ENCODE measurements around the gene TROAP. TPM values are rescaled to one million over a fixed set of nuclear protein-coding genes. Genes with fewer than 3 reads are reported as not detected.
A peak's percentile ranks its signal among the peaks of the same experiment; 100 is the strongest.

Gene TROAP, protein sequence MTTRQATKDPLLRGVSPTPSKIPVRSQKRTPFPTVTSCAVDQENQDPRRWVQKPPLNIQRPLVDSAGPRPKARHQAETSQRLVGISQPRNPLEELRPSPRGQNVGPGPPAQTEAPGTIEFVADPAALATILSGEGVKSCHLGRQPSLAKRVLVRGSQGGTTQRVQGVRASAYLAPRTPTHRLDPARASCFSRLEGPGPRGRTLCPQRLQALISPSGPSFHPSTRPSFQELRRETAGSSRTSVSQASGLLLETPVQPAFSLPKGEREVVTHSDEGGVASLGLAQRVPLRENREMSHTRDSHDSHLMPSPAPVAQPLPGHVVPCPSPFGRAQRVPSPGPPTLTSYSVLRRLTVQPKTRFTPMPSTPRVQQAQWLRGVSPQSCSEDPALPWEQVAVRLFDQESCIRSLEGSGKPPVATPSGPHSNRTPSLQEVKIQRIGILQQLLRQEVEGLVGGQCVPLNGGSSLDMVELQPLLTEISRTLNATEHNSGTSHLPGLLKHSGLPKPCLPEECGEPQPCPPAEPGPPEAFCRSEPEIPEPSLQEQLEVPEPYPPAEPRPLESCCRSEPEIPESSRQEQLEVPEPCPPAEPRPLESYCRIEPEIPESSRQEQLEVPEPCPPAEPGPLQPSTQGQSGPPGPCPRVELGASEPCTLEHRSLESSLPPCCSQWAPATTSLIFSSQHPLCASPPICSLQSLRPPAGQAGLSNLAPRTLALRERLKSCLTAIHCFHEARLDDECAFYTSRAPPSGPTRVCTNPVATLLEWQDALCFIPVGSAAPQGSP
- total RNA-seq, result 10 to 100 TPM in 1 of 4 donors, 1 to 10 TPM in 3; 4.0 to 14.6 (median 5.9) TPM

- H3K9me3 ChIP-seq, result no peaks in the 10 kb centered on the region
- peak within 1 kb of the TSS; percentile 78 for H3K4me3 ChIP-seq
- no peaks in the 10 kb centered on the region for H3K36me3 ChIP-seq
- peaks cover 16% of the 10 kb centered on the region for H3K4me1 ChIP-seq
- H3K27ac ChIP-seq, result peak within 1 kb of the TSS; percentile 56
- 0% methylated on average over 43 of the region's 65 CpGs for WGBS
- no peaks in the 10 kb centered on the region for H3K27me3 ChIP-seq
- no peak for TF ChIP-seq CTCF (IDR thresholded peaks at IDR 0.05)
- TF ChIP-seq POLR2A (IDR thresholded peaks at IDR 0.05), result no peak
- peak in 1 of 3 donors; percentile 18 for TF ChIP-seq POLR2AphosphoS5 (IDR thresholded peaks at IDR 0.05)
- no peak for TF ChIP-seq EP300 (IDR thresholded peaks at IDR 0.05)
- DNase-seq (ENCODE audit: low spot score in 2 of 2), result peak; percentile 98 to 99
Measured at GRCh38 chr12:49322708-49323523, at the start of gene TROAP. Gene TROAP (plus strand): TSS chr12:49323255. CDS start chr12:49323609, 354 bp downstream.

GRCh38 chr12:49273726-49274395 is 49.2 kb upstream of the TROAP start:
- H3K4me3 ChIP-seq, result no peak overlapping the region
- DNase-seq (ENCODE audit: low spot score in 2 of 2), result no peak
- TF ChIP-seq CTCF (IDR thresholded peaks at IDR 0.05), result no peak
- TF ChIP-seq EP300 (IDR thresholded peaks at IDR 0.05), result no peak
- TF ChIP-seq POLR2AphosphoS5 (IDR thresholded peaks at IDR 0.05), result no peak
- TF ChIP-seq POLR2A (IDR thresholded peaks at IDR 0.05), result no peak
- H3K4me1 ChIP-seq, result peaks cover 22% of the 10 kb centered on the region
- H3K27ac ChIP-seq, result no peak overlapping the region
- H3K27me3 ChIP-seq, result no peaks in the 10 kb centered on the region
- H3K36me3 ChIP-seq, result peaks cover 45% of the 10 kb centered on the region
- 93% methylated on average over 6 of the region's 6 CpGs for WGBS
- H3K9me3 ChIP-seq, result no peaks in the 10 kb centered on the region

DNA sequence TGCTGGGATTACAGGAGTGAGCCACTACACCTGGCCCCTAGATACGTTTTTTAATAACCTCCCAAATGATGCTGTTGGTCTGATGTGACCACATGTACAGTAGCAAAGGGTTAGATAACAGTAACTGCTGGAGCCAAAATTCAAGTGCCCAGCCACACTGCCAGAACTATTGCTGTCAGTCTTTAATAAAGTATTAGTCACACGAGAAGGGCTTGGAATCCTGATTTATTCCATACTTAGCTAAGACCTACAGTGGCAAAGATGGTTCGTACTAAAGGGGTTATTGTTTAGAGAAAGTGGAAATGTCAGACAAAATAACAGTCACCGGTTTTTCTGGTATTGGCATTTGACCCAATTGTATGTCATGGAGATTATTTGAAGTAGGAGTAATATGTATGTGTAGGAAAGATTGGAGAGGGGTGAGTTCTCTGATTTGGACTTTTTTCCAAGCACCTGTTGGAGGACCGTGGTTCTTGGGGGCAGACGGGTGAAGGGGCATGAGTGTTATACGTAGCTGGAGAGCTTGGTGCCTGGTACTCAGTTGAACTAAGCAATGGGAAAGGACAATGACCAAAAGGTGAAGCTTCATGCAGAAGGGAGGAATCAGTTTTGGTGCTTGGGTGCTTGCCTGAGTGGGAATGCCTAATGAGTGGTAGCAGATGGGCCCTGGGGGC is 48.5 kb upstream of the TROAP start:
- 75% methylated on average over 7 of the region's 7 CpGs for WGBS
- no peaks in the 10 kb centered on the region for H3K27me3 ChIP-seq
- H3K36me3 ChIP-seq, result peaks cover 42% of the 10 kb centered on the region
- H3K27ac ChIP-seq, result no peak overlapping the region
- no peaks in the 10 kb centered on the region for H3K9me3 ChIP-seq
- H3K4me1 ChIP-seq, result peaks cover 15% of the 10 kb centered on the region
- TF ChIP-seq EP300 (IDR thresholded peaks at IDR 0.05) (no peak), POLR2A (IDR thresholded peaks at IDR 0.05) (no peak), CTCF (IDR thresholded peaks at IDR 0.05) (no peak), POLR2AphosphoS5 (IDR thresholded peaks at IDR 0.05) (no peak)
- no peak overlapping the region for H3K4me3 ChIP-seq
- DNase-seq (ENCODE audit: low spot score in 2 of 2), result no peak

- H3K4me3 ChIP-seq, result no peak overlapping the region
- 82% methylated on average over 12 of the region's 13 CpGs for WGBS
- no peaks in the 10 kb centered on the region for H3K27me3 ChIP-seq
- H3K27ac ChIP-seq, result no peak overlapping the region
- H3K36me3 ChIP-seq, result peaks cover 21% of the 10 kb centered on the region
- H3K9me3 ChIP-seq, result no peaks in the 10 kb centered on the region
- TF ChIP-seq POLR2A (IDR thresholded peaks at IDR 0.05) (no peak), EP300 (IDR thresholded peaks at IDR 0.05) (no peak), CTCF (IDR thresholded peaks at IDR 0.05) (no peak), POLR2AphosphoS5 (IDR thresholded peaks at IDR 0.05) (no peak)
- no peak for DNase-seq (ENCODE audit: low spot score in 2 of 2)
- peaks cover 5% of the 10 kb centered on the region for H3K4me1 ChIP-seq
Measured at GRCh38 chr12:49276304-49277290, 46.5 kb upstream of the TROAP start.

Data from suprapubic skin (tissue), 4 donors.